ENCODE results near the gene BPI. TPM values are rescaled to one million over a fixed set of nuclear protein-coding genes. Genes with fewer than 3 reads are reported as not detected.

BPI gene
- total and polyA plus RNA-seq, 2 experiments from 2014 or later, result 0.10 TPM; not detected in 1

DNA sequence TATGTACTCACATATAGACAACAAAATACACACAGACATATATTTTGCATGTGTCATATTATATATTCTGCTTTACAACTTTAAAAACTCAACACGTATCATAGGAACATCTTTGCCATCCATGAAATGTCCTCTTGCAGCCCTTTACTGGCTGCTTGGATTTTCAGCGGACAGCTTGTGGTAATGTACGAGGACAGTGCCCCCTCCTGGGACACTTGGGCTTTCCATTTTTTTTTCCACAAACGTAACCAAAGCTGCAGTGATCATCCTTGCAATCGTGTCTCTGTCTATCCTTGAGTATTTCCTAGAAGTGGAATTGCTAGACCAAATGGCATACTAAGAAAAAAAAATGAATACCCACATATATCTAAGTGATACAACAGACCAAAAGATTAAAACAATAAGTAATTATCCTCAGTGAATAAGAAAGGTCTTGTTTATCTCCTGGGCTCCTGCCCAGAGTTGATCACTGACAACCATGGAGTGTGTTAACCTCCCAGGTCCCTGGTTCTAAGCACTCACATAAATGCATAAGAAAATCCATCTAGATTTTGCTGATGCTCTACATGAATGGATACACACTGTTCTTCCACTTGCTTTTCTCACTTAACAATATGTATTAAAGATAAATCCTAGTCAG lies 18.1 kb downstream of the BPI start:
- Histone ChIP-seq H3K9ac (no peak overlapping the region), H3K27me3 (replicated peaks; ENCODE audit: insufficient read depth) (no peaks in the 10 kb centered on the region), H3K4me2 (ENCODE audit: unreplicated experiment) (no peak overlapping the region), H4K20me1 (ENCODE audit: insufficient read depth) (no peaks in the 10 kb centered on the region), H3F3A (ENCODE audit: insufficient read depth) (no peaks in the 10 kb centered on the region), H3K36me3 (ENCODE audit: low read depth) (no peaks in the 10 kb centered on the region), H3K4me3 (no peak overlapping the region), H2AFZ (no peak overlapping the region), H3K79me2 (ENCODE audit: insufficient read depth) (no peaks in the 10 kb centered on the region), H3K27ac (no peak overlapping the region), H3K9me3 (ENCODE audit: low read depth) (no peaks in the 10 kb centered on the region), H3K9me2 (ENCODE audit: insufficient read depth) (no peaks in the 10 kb centered on the region), H3K4me1 (ENCODE audit: insufficient read depth) (no peaks in the 10 kb centered on the region)
- no peak for TF ChIP-seq EZH2phosphoT487 (IDR thresholded peaks at IDR 0.05; ENCODE audit: insufficient read depth, low read depth)
- TF ChIP-seq EZH2 (IDR thresholded peaks at IDR 0.05; ENCODE audit: insufficient read depth, poor library complexity, severe bottlenecking), result no peak
- WGBS, 2 experiments (ENCODE audit: low coverage in 1 of 2, low lambda C conversion rate in 2 of 2, missing lambda C conversion rate in 2 of 2), result 1 to 2% methylated on average over 5 of the region's 5 CpGs
- peak; percentile 85 for DNase-seq
- in situ Hi-C loops (cut with MboI), result loop anchor here (10.0 kb wide), 1 partner anchor 267 kb away; no protein-coding TSS in a partner anchor

DNA sequence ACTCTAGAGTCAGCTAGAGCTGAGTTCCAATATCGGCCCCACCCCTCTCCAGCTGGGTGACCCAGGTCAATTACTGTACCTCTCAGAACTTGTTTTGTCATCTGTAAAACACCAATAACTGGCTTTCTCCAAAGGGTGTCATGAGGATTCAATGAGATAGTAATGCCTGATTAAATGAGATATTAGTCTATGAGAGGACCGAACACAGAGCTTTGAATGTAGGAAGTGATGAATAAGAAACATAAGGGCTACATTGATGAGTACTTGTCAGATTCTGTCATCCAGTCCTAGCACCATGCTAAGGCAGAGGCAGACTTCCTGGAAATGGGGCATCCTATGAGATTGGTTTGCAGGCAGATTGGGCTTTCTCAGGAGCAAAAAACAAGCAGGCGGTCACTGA lies 20.2 kb downstream of the BPI start:
- H4K20me1 ChIP-seq (ENCODE audit: insufficient read depth), result no peaks in the 10 kb centered on the region
- H3K4me3 ChIP-seq, result no peak overlapping the region
- H3K9me2 ChIP-seq (ENCODE audit: insufficient read depth), result no peaks in the 10 kb centered on the region
- peaks cover under 1% of the 10 kb centered on the region; the same call in 1 of the 2 replicates for H3K27me3 ChIP-seq (replicated peaks; ENCODE audit: insufficient read depth)
- H3K9me3 ChIP-seq (ENCODE audit: low read depth), result no peaks in the 10 kb centered on the region
- no peak for DNase-seq
- H2AFZ ChIP-seq, result no peak overlapping the region
- H3K9ac ChIP-seq, result no peak overlapping the region
- no peaks in the 10 kb centered on the region for H3K4me1 ChIP-seq (ENCODE audit: insufficient read depth)
- no peak overlapping the region for H3K4me2 ChIP-seq (ENCODE audit: unreplicated experiment)
- H3K36me3 ChIP-seq (ENCODE audit: low read depth), result no peaks in the 10 kb centered on the region
- in situ Hi-C loops (cut with MboI), result loop anchor here (10.0 kb wide), 1 partner anchor 269 kb away; no protein-coding TSS in a partner anchor
- TF ChIP-seq EZH2 (IDR thresholded peaks at IDR 0.05; ENCODE audit: insufficient read depth, poor library complexity, severe bottlenecking), result no peak
- no peak for TF ChIP-seq EZH2phosphoT487 (IDR thresholded peaks at IDR 0.05; ENCODE audit: insufficient read depth, low read depth)
- H3K79me2 ChIP-seq (ENCODE audit: insufficient read depth), result no peaks in the 10 kb centered on the region
- H3K27ac ChIP-seq, result no peak overlapping the region
- 87 to 93% methylated on average over 3 of the region's 3 CpGs for WGBS, 2 experiments (ENCODE audit: low coverage in 1 of 2, low lambda C conversion rate in 2 of 2, missing lambda C conversion rate in 2 of 2)
- H3F3A ChIP-seq (ENCODE audit: insufficient read depth), result no peaks in the 10 kb centered on the region

DNA sequence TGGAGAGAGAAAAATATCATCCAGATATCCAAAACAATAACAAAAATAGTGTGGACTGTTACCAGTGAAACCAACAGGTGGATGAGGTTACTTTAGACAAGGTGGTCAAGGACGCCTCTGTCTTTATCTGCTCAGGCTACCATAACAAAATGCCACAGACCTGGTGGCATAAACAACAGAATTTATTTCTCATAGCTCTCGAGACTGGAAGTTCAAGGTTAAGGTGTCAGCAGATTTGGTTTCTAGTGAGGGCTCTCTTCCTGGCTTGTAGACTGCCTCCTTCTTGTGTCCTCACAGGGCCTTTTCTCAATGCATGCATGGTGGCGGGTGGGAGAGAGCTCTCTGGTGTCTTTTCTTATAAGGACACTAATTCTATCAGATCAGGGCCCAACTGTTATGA lies 21.2 kb downstream of the BPI start:
- Histone ChIP-seq H3K9ac (no peak overlapping the region), H3K9me3 (ENCODE audit: low read depth) (no peaks in the 10 kb centered on the region), H3K4me3 (no peak overlapping the region), H3K79me2 (ENCODE audit: insufficient read depth) (no peaks in the 10 kb centered on the region), H3K4me1 (ENCODE audit: insufficient read depth) (no peaks in the 10 kb centered on the region), H3K27me3 (replicated peaks; ENCODE audit: insufficient read depth) (peaks cover 8% of the 10 kb centered on the region; the same call in 1 of the 2 replicates), H2AFZ (no peak overlapping the region), H3F3A (ENCODE audit: insufficient read depth) (no peaks in the 10 kb centered on the region), H3K36me3 (ENCODE audit: low read depth) (no peaks in the 10 kb centered on the region), H3K9me2 (ENCODE audit: insufficient read depth) (no peaks in the 10 kb centered on the region), H3K27ac (no peak overlapping the region), H3K4me2 (ENCODE audit: unreplicated experiment) (no peak overlapping the region), H4K20me1 (ENCODE audit: insufficient read depth) (no peaks in the 10 kb centered on the region)
- in situ Hi-C loops (cut with MboI), result loop anchor here (10.0 kb wide), 1 partner anchor 270 kb away; no protein-coding TSS in a partner anchor
- 63 to 66% methylated on average over 3 of the region's 3 CpGs for WGBS, 2 experiments (ENCODE audit: low coverage in 1 of 2, low lambda C conversion rate in 2 of 2, missing lambda C conversion rate in 2 of 2)
- TF ChIP-seq EZH2 (IDR thresholded peaks at IDR 0.05; ENCODE audit: insufficient read depth, poor library complexity, severe bottlenecking), result no peak
- TF ChIP-seq EZH2phosphoT487 (IDR thresholded peaks at IDR 0.05; ENCODE audit: insufficient read depth, low read depth), result no peak
- no peak for DNase-seq

DNA sequence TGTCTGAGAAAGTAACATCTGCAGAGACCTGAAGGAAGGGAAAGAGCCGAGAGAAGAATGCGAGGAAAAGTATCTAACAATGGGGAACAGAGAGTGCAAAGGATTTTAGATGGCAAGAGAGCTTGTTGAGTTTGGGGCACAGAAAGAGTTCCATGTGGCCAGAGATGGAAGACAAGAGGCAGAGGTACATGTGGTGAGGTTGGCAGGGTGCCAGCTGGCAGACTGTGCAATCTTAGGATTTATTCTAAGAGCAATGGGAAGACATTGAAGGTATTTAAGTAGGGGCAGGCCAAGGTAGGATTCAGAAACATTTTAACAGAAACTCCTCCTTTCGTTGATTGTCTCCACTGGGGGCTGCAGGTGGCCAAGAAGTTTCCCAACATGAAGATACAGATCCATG lies 21.9 kb downstream of the BPI start:
- no peaks in the 10 kb centered on the region for H4K20me1 ChIP-seq (ENCODE audit: insufficient read depth)
- H3K4me1 ChIP-seq (ENCODE audit: insufficient read depth), result no peaks in the 10 kb centered on the region
- WGBS, 2 experiments (ENCODE audit: low coverage in 1 of 2, low lambda C conversion rate in 2 of 2, missing lambda C conversion rate in 2 of 2), result 69 to 82% methylated on average over 3 of the region's 3 CpGs
- no peak overlapping the region for H3K9ac ChIP-seq
- TF ChIP-seq EZH2phosphoT487 (IDR thresholded peaks at IDR 0.05; ENCODE audit: insufficient read depth, low read depth), result no peak
- no peak for TF ChIP-seq EZH2 (IDR thresholded peaks at IDR 0.05; ENCODE audit: insufficient read depth, poor library complexity, severe bottlenecking)
- H3K9me3 ChIP-seq (ENCODE audit: low read depth), result no peaks in the 10 kb centered on the region
- no peaks in the 10 kb centered on the region for H3K9me2 ChIP-seq (ENCODE audit: insufficient read depth)
- no peak overlapping the region for H3K27ac ChIP-seq
- H3K4me3 ChIP-seq, result no peak overlapping the region
- DNase-seq, result no peak
- no peaks in the 10 kb centered on the region for H3K36me3 ChIP-seq (ENCODE audit: low read depth)
- no peaks in the 10 kb centered on the region for H3F3A ChIP-seq (ENCODE audit: insufficient read depth)
- H2AFZ ChIP-seq, result no peak overlapping the region
- in situ Hi-C loops (cut with MboI), result loop anchor here (10.0 kb wide), 1 partner anchor 271 kb away; no protein-coding TSS in a partner anchor
- peaks cover 14% of the 10 kb centered on the region; the same call in 1 of the 2 replicates for H3K27me3 ChIP-seq (replicated peaks; ENCODE audit: insufficient read depth)
- H3K4me2 ChIP-seq (ENCODE audit: unreplicated experiment), result no peak overlapping the region
- no peaks in the 10 kb centered on the region for H3K79me2 ChIP-seq (ENCODE audit: insufficient read depth)

Data from GM23248 (cell line).